HG03571 (cell line): ENCODE measurements around the gene CEP152.
A peak's percentile ranks its signal among the peaks of the same experiment; 100 is the strongest.

Source experiments
- ATAC-seq: cut with Tn5 transposase; IDR thresholded peaks from one replicate; pipeline ENCODE4 v1.9.1; 2021; ENCODE audit not compliant: unreplicated experiment

Gene CEP152

GRCh38 chr15:48777645-48778330, 33.1 kb downstream of the CEP152 start:
- no peak for ATAC-seq

- no peak for ATAC-seq
Measured at GRCh38 chr15:48775546-48775945, 35.3 kb downstream of the CEP152 start.

GRCh38 chr15:48774484-48774883, 36.4 kb downstream of the CEP152 start:
- ATAC-seq: no peak

DNA sequence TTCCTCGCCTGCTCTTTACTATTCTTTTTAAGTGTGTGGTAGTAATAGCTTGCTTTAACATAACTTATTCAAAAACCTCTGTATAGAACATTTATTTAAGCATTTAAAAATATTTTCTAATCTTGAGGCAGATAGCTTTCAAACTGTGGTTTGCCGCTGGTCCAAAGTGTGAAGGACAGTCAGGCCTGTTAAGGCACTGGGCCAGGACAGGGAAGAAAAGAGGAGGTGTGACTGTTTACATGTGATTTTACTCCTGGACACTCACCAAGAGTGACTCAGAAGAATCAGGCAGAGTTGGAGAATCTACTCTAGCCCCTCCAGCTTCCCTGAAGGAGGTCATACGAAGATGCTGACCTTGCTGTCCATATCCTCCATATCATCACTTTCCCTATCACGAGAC, 44.7 kb downstream of the CEP152 start:
- ATAC-seq: no peak

DNA sequence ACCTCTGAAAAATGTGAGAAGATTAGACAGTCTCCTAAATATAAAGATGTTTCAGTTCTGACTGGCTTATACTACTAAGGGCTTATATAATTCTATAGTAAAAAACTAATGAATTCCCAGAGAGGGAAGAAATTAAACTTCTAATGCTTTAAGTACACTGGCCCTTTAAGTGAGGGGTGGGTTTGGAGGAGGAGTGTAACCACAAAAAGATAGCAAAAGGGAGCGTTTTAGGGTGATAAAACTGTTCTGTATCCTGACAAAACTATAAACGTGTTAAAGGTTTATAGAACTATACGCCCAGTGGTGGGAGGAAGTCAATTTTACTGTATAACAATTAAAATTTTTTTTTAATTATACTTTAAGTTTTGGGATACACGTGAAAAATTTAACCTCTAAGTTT, 45.8 kb downstream of the CEP152 start:
- ATAC-seq: no peak

DNA sequence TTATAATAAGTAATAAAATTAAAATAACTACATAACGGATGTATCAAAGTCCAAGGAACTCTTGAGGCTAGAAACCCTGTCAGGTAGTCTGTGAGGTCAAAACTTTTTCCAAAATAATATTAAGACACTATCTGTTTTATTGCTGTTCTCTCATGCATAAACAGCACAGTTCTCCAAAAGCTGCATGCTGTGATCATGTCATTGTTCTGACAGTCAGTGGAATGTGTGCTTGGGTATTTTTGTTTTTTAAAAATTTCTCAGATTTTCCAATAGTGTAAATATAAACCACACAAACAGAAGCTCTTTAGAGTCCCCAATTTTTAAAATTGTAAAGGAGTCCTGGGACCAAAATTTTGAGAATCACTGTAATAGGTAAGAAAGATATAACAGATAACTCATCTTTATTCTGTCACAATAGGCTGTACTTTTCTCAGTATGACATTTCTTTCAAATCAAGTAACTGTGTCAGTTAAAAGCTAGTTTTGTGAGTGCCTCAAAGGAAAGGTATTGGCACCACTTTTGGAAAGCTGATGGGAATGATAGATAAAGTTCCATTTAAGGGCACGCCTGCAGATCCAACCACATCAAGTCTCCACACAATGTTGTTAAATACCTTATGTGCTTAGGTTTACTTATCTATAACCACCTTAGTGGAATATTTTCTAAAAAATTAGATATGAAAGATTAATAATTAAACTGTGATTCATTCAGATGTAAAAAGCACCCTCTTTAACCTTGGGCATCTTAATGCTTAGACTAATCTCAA, 49.3 kb downstream of the CEP152 start:
- no peak for ATAC-seq

- no peak for ATAC-seq
Measured at GRCh38 chr15:48759921-48760320, 50.9 kb downstream of the CEP152 start.

- ATAC-seq: no peak
Measured at GRCh38 chr15:48757661-48758060, 53.2 kb downstream of the CEP152 start.

DNA sequence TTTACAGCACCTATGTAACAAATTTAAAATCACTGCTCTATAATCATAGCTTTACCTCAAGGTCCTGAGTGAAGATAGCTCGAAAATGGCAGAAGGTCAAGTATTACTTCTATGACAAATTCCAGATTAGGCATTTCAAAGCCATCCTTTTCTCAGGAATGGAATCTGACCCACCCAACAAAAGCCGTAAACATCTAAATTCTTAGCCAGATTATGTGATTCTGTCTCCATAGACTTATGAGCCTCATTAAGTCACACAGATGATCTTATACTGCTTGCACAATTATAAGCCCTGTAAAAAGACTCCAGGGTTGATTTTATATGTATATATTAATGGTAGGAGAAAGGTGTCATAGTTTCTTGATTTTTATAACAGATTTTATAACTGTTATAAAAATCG, 56.9 kb downstream of the CEP152 start:
- no peak for ATAC-seq

DNA sequence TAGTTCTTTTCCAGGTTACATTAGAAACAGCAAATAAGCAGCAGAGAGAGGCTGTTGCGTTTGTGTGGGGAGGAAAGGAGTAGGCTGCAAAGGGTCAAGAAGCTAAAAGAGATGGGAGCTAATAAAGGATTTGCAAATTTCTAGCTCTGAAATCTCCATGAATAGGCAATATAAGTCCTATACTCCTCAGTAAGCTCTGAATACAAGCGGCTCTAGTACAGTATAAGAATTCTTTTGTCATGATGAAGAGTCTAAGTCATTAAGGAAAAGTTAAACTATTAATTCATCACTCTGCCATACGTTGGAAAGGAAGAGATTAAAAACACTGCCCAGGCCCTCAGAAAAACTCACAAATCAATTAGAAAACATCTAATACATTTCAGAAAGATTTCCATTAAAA, 59.3 kb downstream of the CEP152 start:
- no peak for ATAC-seq

- no peak for ATAC-seq
Measured at GRCh38 chr15:48748535-48748934, 62.3 kb downstream of the CEP152 start.

GRCh38 chr15:48733615-48734014, 77.3 kb downstream of the CEP152 start:
- ATAC-seq: no peak

DNA sequence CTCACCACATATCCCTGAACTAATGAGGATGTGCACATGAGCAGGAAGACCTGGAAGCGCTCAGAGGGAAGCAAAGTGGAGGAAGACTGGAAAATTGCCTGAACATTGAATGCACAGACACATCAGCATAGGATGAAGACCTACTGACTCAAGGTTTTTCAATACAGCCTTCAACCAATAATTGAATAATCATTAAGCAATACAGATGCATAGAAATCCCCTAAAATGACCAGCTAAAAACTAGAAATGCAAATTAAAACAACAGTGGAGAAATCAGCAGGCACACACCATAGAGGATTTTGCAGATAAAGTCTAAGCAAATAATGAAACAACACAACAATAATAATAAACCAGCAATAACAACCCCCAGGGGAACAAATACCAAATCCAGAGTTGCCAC, 80.4 kb downstream of the CEP152 start:
- peak; percentile 61 for ATAC-seq

- no peak for ATAC-seq
Measured at GRCh38 chr15:48723969-48724368, 86.9 kb downstream of the CEP152 start.

GRCh38 chr15:48722764-48723661, 87.9 kb downstream of the CEP152 start:
- ATAC-seq: no peak

DNA sequence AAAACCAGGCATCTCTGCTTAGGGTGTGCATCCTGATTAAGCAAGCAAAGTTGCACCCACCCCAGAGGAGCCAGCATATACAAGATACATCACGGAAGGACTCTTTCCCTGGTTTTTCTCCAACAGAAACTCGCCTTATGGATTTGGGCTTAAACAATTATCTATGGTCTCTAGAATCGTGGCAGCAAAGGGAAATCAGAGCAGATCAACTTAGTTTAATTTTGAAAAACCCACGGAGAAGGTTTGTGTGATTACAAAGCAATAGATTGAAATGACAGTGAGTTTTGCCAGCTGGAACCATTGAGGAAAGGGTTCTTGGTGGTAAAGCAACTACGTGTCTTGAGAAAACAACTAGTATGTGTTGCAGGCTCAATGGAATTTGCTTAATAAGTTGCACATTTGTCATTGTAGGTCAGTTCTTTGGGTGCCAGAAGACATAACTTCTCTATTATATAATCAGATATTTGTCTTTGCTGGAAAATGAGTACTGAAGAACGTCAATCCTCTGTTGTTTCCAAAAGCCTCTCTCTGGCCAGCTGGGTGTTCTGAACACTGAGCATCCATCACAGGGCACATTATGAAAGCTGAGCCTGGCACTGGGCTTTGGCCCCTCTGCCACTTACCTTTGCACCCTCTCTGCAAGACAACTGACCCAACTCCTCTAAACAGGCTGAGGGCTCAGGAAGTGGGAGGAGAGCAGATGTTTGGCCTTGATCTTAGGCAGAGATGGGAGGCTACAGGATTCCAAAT, 89.6 kb downstream of the CEP152 start:
- no peak for ATAC-seq

DNA sequence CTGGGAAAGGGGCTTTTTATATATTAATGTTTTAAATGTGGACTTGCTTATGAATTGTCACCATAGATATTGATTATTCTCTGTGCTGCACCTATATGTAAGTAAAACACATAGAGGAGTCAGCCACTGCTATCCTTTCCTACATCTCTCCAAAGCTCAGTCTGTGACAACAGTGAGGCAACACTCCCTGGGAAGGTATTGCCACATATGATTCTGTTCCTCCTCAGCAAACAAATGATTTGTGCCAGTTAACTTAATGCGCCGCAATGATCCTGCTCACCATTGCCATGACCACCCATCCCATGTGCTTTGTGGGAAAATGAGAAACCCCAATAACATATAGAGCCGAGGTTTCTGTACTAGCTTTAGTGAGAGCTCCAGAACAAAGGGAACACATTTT, 90.2 kb downstream of the CEP152 start:
- no peak for ATAC-seq

DNA sequence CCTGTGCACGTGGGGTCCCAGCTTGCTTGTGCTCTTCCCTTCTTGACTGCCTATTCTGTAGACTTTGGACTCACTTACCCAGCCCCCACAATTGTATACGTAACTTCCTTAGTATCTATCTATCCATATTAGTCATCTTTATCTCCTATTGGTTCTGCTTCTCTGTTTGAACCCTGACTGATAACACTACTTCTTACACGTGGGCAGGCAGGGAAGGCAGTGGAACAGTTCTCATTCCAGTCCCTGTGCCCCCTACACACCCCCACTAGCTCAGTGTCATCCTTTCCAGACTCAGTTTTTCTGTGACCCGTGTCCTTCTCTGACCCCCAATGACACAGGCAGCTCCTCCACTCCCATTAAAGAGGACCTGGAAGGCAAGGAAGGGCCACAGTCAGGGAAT, 91.2 kb downstream of the CEP152 start:
- no peak for ATAC-seq

DNA sequence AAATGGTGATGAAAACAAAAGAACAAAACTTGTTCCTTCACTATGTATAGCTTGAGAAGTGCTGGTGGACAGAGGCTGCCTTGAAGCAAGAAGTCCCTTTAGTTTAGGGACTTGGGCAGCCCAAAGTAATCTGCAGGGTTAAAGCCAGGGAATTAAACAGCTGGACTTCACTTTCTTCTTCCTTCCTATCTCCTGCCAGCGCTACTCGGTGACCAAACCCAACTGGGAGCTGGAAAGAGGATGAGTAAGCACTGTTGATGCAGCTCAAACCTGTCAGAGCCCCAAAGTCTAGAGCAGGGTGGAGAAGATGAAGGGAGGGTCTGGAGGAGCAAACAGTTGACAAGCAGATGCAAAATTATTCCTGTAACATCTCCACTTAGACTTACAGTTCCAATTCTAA, 92.2 kb downstream of the CEP152 start:
- no peak for ATAC-seq

- ATAC-seq: no peak
Measured at GRCh38 chr15:48717458-48717857, 93.4 kb downstream of the CEP152 start.

DNA sequence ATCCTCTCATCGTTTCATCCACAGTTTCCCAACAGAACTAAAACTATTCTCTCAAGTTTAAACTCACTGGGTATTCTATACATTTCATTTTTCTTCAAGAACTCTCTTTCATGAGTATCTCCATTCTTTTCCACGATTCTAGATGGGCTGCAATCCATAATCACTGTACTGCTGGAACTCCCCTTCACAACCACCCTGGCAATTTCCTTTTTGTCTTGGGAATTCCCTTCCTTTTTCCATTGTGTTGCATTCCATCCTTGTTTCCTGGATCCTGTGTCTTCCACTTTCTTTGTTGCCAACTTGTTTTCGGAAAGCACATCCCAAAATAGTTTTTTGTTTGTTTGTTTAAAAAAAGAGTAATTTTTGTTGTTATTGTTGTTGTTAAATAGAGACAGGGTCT, 98.3 kb downstream of the CEP152 start:
- ATAC-seq: no peak
